GM12878 (cell line): ENCODE measurements around the gene CLEC4E. TPM values are rescaled to one million over a fixed set of nuclear protein-coding genes. Genes with fewer than 3 reads are reported as not detected.

Source experiments
- ATAC-seq: fragments of 200-7000 bp; cut with Tn5 transposase; 3 replicates; pipeline ENCODE4 v1.9.1; 2020; ENCODE audit warnings: mild to moderate bottlenecking, moderate library complexity
- BruUV-seq: library from RNA; stranded (reverse); fragments of 400-500 nt; replicated peaks from 2 replicates; lab custom pipeline; 2021; lab: Mats Ljungman, UMichigan
- CTCF ChIA-PET: fragments of 300-600 bp; sonication (Branson Sonifier 250); formaldehyde crosslinking; extraction: SDS; loops from one replicate; lab custom pipeline; 2021; ENCODE audit warnings: inconsistent platforms; lab: Yijun Ruan, JAX
- POLR2A ChIA-PET: fragments of 350-600 bp; formaldehyde crosslinking; extraction: SDS; loops from one replicate; lab custom pipeline; 2021; ENCODE audit warnings: inconsistent platforms; lab: Charles Lee
- RAD21 ChIA-PET: fragments of 300-600 bp; sonication (Branson Sonifier 250); formaldehyde crosslinking; loops from one replicate; lab custom pipeline; 2023; ENCODE audit warnings: antibody characterized with exemption; ENCODE audit not compliant: unreplicated experiment; lab: Charles Lee
- SMC1A ChIA-PET: fragments of 300-600 bp; sonication (Branson Sonifier 250); formaldehyde crosslinking; loops from one replicate; lab custom pipeline; 2023; ENCODE audit not compliant: unreplicated experiment, uncharacterized antibody; lab: Charles Lee
- DNase-seq: peaks from one replicate; pipeline ENCODE4 v3.0.0-alpha.2; 2011; ENCODE audit warnings: low read depth, low spot score
- FAIRE-seq: peaks from 3 replicates; lab custom pipeline; 2011; peaks lifted over from hg19 to GRCh38; lab: Jason Lieb, UNC
- H2AFZ ChIP-seq: 2 replicates; pipeline ENCODE4 v1.6.0; 2011; ENCODE audit warnings: low read depth, low read length, control low read depth; ENCODE audit not compliant: control insufficient read depth
- H3K27ac ChIP-seq: 2 replicates; pipeline ENCODE4 v1.5.1; 2011; ENCODE audit warnings: control low read depth; ENCODE audit not compliant: control insufficient read depth, insufficient read depth
- H3K27me3 ChIP-seq, 2 experiments: replicated peaks in 1 of 2; 2 replicates each; pipeline versions ENCODE4 v1.6.0 to v1.6.1; 2011; ENCODE audit warnings: low read length in 1 of 2; ENCODE audit not compliant: control insufficient read depth in 2 of 2, insufficient read depth in 2 of 2
- H3K36me3 ChIP-seq, 2 experiments: 2 replicates each; pipeline ENCODE4 v1.5.1; 2011; ENCODE audit warnings: low read length in 1 of 2; ENCODE audit not compliant: control insufficient read depth in 2 of 2, insufficient read depth in 2 of 2
- H3K4me1 ChIP-seq: 2 replicates; pipeline ENCODE4 v1.6.1; 2011; ENCODE audit warnings: mild to moderate bottlenecking, low read length, moderate library complexity, mixed read lengths; ENCODE audit not compliant: control insufficient read depth, insufficient read depth
- H3K4me2 ChIP-seq: 2 replicates; pipeline ENCODE4 v1.6.0; 2011; ENCODE audit warnings: control low read depth; ENCODE audit not compliant: control insufficient read depth, insufficient read depth
- H3K4me3 ChIP-seq: fragments of 200-600 bp; sonication (generic); 2 replicates; pipeline ENCODE4 v1.5.1; 2016
- H3K79me2 ChIP-seq: 2 replicates; pipeline ENCODE4 v1.6.0; 2011; ENCODE audit warnings: low read length; ENCODE audit not compliant: control insufficient read depth, insufficient read depth
- H3K9ac ChIP-seq: 2 replicates; pipeline ENCODE4 v1.8.0; 2011; ENCODE audit warnings: low read length, control low read depth, mixed read lengths; ENCODE audit not compliant: control insufficient read depth, insufficient read depth
- H3K9me3 ChIP-seq: replicated peaks from 3 replicates; pipeline ENCODE4 v1.5.1; 2011; ENCODE audit warnings: mild to moderate bottlenecking, low read length; ENCODE audit not compliant: control insufficient read depth, insufficient read depth
- H4K20me1 ChIP-seq: 2 replicates; pipeline ENCODE4 v1.6.0; 2011; ENCODE audit not compliant: control insufficient read depth, insufficient read depth
- BCL3 ChIP-seq: IDR thresholded peaks from 2 replicates; pipeline ENCODE4 v1.6.1; 2011; ENCODE audit warnings: borderline replicate concordance, low read depth, mild to moderate bottlenecking, moderate library complexity, low read length; ENCODE audit not compliant: insufficient read depth, poor library complexity, severe bottlenecking
- BHLHE40 ChIP-seq, 2 experiments: fragments of 450-650 bp in 1 of 2; IDR thresholded peaks; 2 replicates each; pipeline ENCODE4 v1.6.1; 2011 to 2017; ENCODE audit warnings: low read depth in 2 of 2, borderline replicate concordance in 1 of 2, improper control_type of control experiment in 1 of 2, low read length in 1 of 2, mild to moderate bottlenecking in 1 of 2
- DPF2 ChIP-seq: fragments of 450-650 bp; IDR thresholded peaks from 2 replicates; pipeline ENCODE4 v1.6.1; 2017; ENCODE audit warnings: mild to moderate bottlenecking
- ELK1 ChIP-seq: IDR thresholded peaks from 2 replicates; pipeline ENCODE4 v1.6.1; 2012; ENCODE audit warnings: low read depth, low read length, improper control_type of control experiment
- EP300 ChIP-seq, 2 experiments: fragments of 150-350 bp in 1 of 2; IDR thresholded peaks; 2 replicates each; pipeline ENCODE4 v1.6.1; 2011 to 2012; ENCODE audit warnings: low read depth in 2 of 2, low read length in 2 of 2, borderline replicate concordance in 1 of 2, improper control_type of control experiment in 1 of 2, inconsistent platforms in 1 of 2; ENCODE audit not compliant: control insufficient read depth in 1 of 2
- HSF1 ChIP-seq: fragments of 150-350 bp; IDR thresholded peaks from 2 replicates; pipeline ENCODE4 v1.6.1; 2014; ENCODE audit warnings: mild to moderate bottlenecking, low read depth, low read length
- IRF5 ChIP-seq: fragments of 450-650 bp; IDR thresholded peaks from 2 replicates; pipeline ENCODE4 v1.6.1; 2017; ENCODE audit warnings: borderline replicate concordance
- KAT2A ChIP-seq: conservative IDR thresholded peaks from 2 replicates; pipeline ENCODE4 v1.6.1; 2011; ENCODE audit warnings: low read depth, low read length; ENCODE audit not compliant: control insufficient read depth
- PAX5 ChIP-seq: IDR thresholded peaks from 2 replicates; pipeline ENCODE4 v1.6.1; 2011; ENCODE audit warnings: low read depth, low read length, borderline replicate concordance
- PAX8 ChIP-seq: fragments of 450-650 bp; IDR thresholded peaks from 2 replicates; pipeline ENCODE4 v1.6.1; 2017; ENCODE audit warnings: mild to moderate bottlenecking, moderate library complexity
- POLR2A ChIP-seq: IDR thresholded peaks from 2 replicates; pipeline ENCODE4 v1.6.1; 2011; ENCODE audit warnings: low read depth, mild to moderate bottlenecking, low read length
- POLR2AphosphoS2 ChIP-seq: IDR thresholded peaks from 2 replicates; pipeline ENCODE4 v1.6.1; 2011; ENCODE audit warnings: low read depth, mild to moderate bottlenecking, low read length, improper control_type of control experiment, moderate library complexity
- RUNX3 ChIP-seq: IDR thresholded peaks from 2 replicates; pipeline ENCODE4 v1.6.1; 2012; ENCODE audit warnings: low read length, inconsistent platforms
- SIN3A ChIP-seq: IDR thresholded peaks from 2 replicates; pipeline ENCODE4 v1.6.1; 2012; ENCODE audit warnings: low read depth, low read length, improper control_type of control experiment
- SMAD5 ChIP-seq: IDR thresholded peaks from 2 replicates; pipeline ENCODE4 v1.6.1; 2016; ENCODE audit warnings: antibody characterized with exemption, low read depth
- SP1 ChIP-seq: IDR thresholded peaks from one replicate; pipeline ENCODE4 v1.6.1; 2011; ENCODE audit warnings: low read depth, low read length
- STAT1 ChIP-seq: fragments of 450-650 bp; conservative IDR thresholded peaks from 2 replicates; pipeline ENCODE4 v1.6.1; 2014; ENCODE audit warnings: antibody characterized with exemption, mild to moderate bottlenecking
- STAT3 ChIP-seq: IDR thresholded peaks from 2 replicates; pipeline ENCODE4 v1.6.1; 2011; ENCODE audit warnings: low read depth, low read length, improper control_type of control experiment
- TCF12 ChIP-seq: IDR thresholded peaks from 2 replicates; pipeline ENCODE4 v1.6.1; 2011; ENCODE audit warnings: low read depth, mild to moderate bottlenecking, low read length
- USF2 ChIP-seq: IDR thresholded peaks from 2 replicates; pipeline ENCODE4 v1.6.1; 2011; ENCODE audit warnings: low read depth, low read length, improper control_type of control experiment, borderline replicate concordance
- WGBS: methylation state at CpG from one replicate; pipeline ENCODE4 v1.1.6; 2016; ENCODE audit warnings: low lambda C conversion rate; ENCODE audit not compliant: insufficient replicate concordance, insufficient coverage; ENCODE audit errors: missing lambda C conversion rate; 5-methylcytosine and 5-hydroxymethylcytosine counted together
- in situ Hi-C: fragments of 300-500 bp; cut with MboI; formaldehyde crosslinking; loops from 9 replicates; pipeline ENCODE4 v1.14.3; 2018; ENCODE audit warnings: mixed read lengths
- intact Hi-C: fragments of 100-400 bp; cut with micrococcal nuclease; formaldehyde crosslinking; loops from one replicate; pipeline ENCODE4 v1.14.2; 2022; ENCODE audit not compliant: unreplicated experiment
- polyA plus RNA-seq, 11 experiments: library from polyadenylated mRNA; depleted of rRNA in 4 of 11; unstranded in 6 of 11; stranded (reverse) in 5 of 11; fragments of >200 nt; fragmentation: Nextera tagmentation in 4 of 11; fragmentation: Illumina TruSeq in 1 of 11; extraction: Ambion mirVana in 4 of 11; extraction: Trizol in 1 of 11; gene quantifications; 1 replicate in 1 of 11; 2 replicates in 10 of 11; pipeline versions ENCODE4 v1.2.1 to v1.2.3, GENCODE V29; 2011 to 2016; ENCODE audit warnings: inconsistent platforms in 2 of 11, missing spikeins in 2 of 11, low read depth in 1 of 11
- total RNA-seq, 4 experiments: library from RNA; depleted of rRNA in 3 of 4; stranded (reverse); fragments of >200 nt in 3 of 4; fragmentation: Illumina TruSeq in 1 of 4; extraction: Trizol in 1 of 4; gene quantifications; 2 replicates each; pipeline versions ENCODE4 v1.2.1 to v1.2.3, GENCODE V29; 2013 to 2021

The CLEC4E gene
- total and polyA plus RNA-seq, 10 of the 15 experiments (the other 5 are each of a cell fraction or from before 2014, with no cell fraction given) = not detected

GRCh38 chr12:8507596-8507995, 33.1 kb downstream of the CLEC4E start:
- no peaks in the 10 kb centered on the region for H3K79me2 ChIP-seq
- H3K4me1 ChIP-seq = no peaks in the 10 kb centered on the region
- no peak for FAIRE-seq
- peaks cover 0 to 5% of the 10 kb centered on the region in 2 experiments; a peak in 2 of 4 replicates for H3K27me3 ChIP-seq
- no peak overlapping the region for H3K27ac ChIP-seq
- WGBS = 47% methylated on average over 3 of the region's 3 CpGs
- H2AFZ ChIP-seq = no peak overlapping the region
- no peaks in the 10 kb centered on the region for H3K36me3 ChIP-seq
- no peak for DNase-seq
- RAD21 ChIA-PET = no interaction called here
- no TSS peak for BruUV-seq
- CTCF ChIA-PET = no interaction called here
- no peak for TF ChIP-seq PAX5
- TF ChIP-seq HSF1 = no peak
- TF ChIP-seq IRF5 = no peak
- TF ChIP-seq SP1 = no peak
- no peak for TF ChIP-seq BHLHE40 (IDR thresholded peaks at IDR 0.05; ENCODE audit: borderline replicate concordance in 1 of 2, low read depth in 2 of 2, low read length in 1 of 2)
- no peak for TF ChIP-seq ELK1
- TF ChIP-seq POLR2A = no peak
- no peak for TF ChIP-seq USF2
- no peak for TF ChIP-seq KAT2A
- TF ChIP-seq SIN3A = no peak
- TF ChIP-seq POLR2AphosphoS2 = no peak
- TF ChIP-seq STAT1 = no peak
- TF ChIP-seq EP300 (IDR thresholded peaks at IDR 0.05; ENCODE audit: borderline replicate concordance in 1 of 2, control insufficient read depth in 1 of 2, low read depth in 2 of 2, low read length in 2 of 2) = no peak
- TF ChIP-seq RUNX3 = no peak
- no peak for TF ChIP-seq DPF2
- no peak for TF ChIP-seq SMAD5
- TF ChIP-seq TCF12 = no peak
- TF ChIP-seq STAT3 = no peak
- TF ChIP-seq BCL3 = no peak
- no peak for TF ChIP-seq PAX8
- TF ChIP-seq, all 136 proteins: peak for 0
- intact Hi-C loops (no loop called here), in situ Hi-C loops (no loop called here)
- Histone ChIP-seq H3K4me3 (no peak overlapping the region), H3K9ac (no peak overlapping the region), H3K4me2 (no peak overlapping the region), H3K9me3 (no peaks in the 10 kb centered on the region), H4K20me1 (no peaks in the 10 kb centered on the region)
- POLR2A ChIA-PET = no interaction called here
- SMC1A ChIA-PET = no interaction called here
- ATAC-seq = no peak
